Heart left ventricle (tissue), 16 donors: Measurements from ENCODE around the gene FAT1. TPM values are rescaled to one million over a fixed set of nuclear protein-coding genes. Genes with fewer than 3 reads are reported as not detected.

Experiments used
- ATAC-seq, 4 donors: fragments of 200-7000 bp; cut with Tn5 transposase; one replicate each; pipeline ENCODE4 v1.9.1; 2020 to 2022; ENCODE audit warnings: moderate library complexity in 4 of 4, mild to moderate bottlenecking in 3 of 4, moderate number of reproducible peaks in 1 of 4
- DNase-seq, 5 donors: peaks; one replicate each; pipeline ENCODE4 v3.0.0-alpha.2; 2020
- H3K27ac ChIP-seq, 12 donors: fragments of 200-600 bp; sonication (generic) in 4 of 12; one replicate each; pipeline versions ENCODE4 v1.5.0 to v1.8.0; 2016 to 2022; ENCODE audit warnings: mild to moderate bottlenecking in 2 of 12
- H3K27me3 ChIP-seq, 9 donors: fragments of 200-600 bp; sonication (generic) in 2 of 9; one replicate each; pipeline versions ENCODE4 v1.5.1 to v1.8.0; 2016 to 2022; ENCODE audit warnings: mild to moderate bottlenecking in 3 of 9
- H3K36me3 ChIP-seq, 9 donors: fragments of 200-600 bp; sonication (generic) in 2 of 9; one replicate each; pipeline versions ENCODE4 v1.5.0 to v1.8.0; 2018 to 2022; ENCODE audit warnings: mild to moderate bottlenecking in 2 of 9
- H3K4me1 ChIP-seq, 12 donors: fragments of 200-600 bp; sonication (generic) in 4 of 12; one replicate each; pipeline versions ENCODE4 v1.5.0 to v1.8.0; 2016 to 2022; ENCODE audit warnings: mild to moderate bottlenecking in 3 of 12
- H3K4me3 ChIP-seq, 12 donors: fragments of 200-600 bp; sonication (generic) in 4 of 12; one replicate each; pipeline versions ENCODE4 v1.5.0 to v1.8.0; 2017 to 2022; ENCODE audit warnings: mild to moderate bottlenecking in 9 of 12, moderate library complexity in 4 of 12
- H3K9me3 ChIP-seq, 12 donors: fragments of 200-600 bp; sonication (generic) in 4 of 12; one replicate each; pipeline versions ENCODE4 v1.5.0 to v1.8.0; 2016 to 2022; ENCODE audit warnings: mild to moderate bottlenecking in 1 of 12
- CTCF ChIP-seq, 12 donors: fragments of 200-600 bp; sonication (generic) in 4 of 12; IDR thresholded peaks; one replicate each; pipeline versions ENCODE4 v1.5.0 to v1.8.0; 2018 to 2022; ENCODE audit warnings: antibody characterized with exemption in 12 of 12, mild to moderate bottlenecking in 5 of 12
- POLR2A ChIP-seq, 2 donors: fragments of 450-650 bp; IDR thresholded peaks; one replicate each; pipeline ENCODE4 v1.6.1; 2017; ENCODE audit warnings: antibody characterized with exemption in 2 of 2, mild to moderate bottlenecking in 2 of 2, moderate library complexity in 2 of 2
- WGBS, 4 donors: extraction: QIAGEN DNeasy Blood & Tissue Kit in 2 of 4; methylation state at CpG; one replicate each; pipeline versions ENCODE4 v1.1.5 to v1.1.7; 2013 to 2018; 5-methylcytosine and 5-hydroxymethylcytosine counted together
- intact Hi-C, 10 donors: fragments of 100-400 bp; cut with DNase I; formaldehyde crosslinking; loops; one replicate each; pipeline versions ENCODE4 v1.11.1 to v1.14.2; 2022
- polyA plus RNA-seq, 2 donors: library from polyadenylated mRNA; stranded (reverse); fragments of 200-250 nt; gene quantifications; one replicate each; pipeline ENCODE4 v1.2.3, GENCODE V29; 2013
- total RNA-seq, 9 donors: library from RNA; depleted of rRNA in 2 of 9; stranded (reverse); fragments of >200 nt in 2 of 9; fragmentation: NEBNext Ultra II Directional in 3 of 9; extraction: Animal tissue kit (Norgen Biotek cat#: 25700) in 3 of 9; gene quantifications; one replicate each; pipeline versions ENCODE4 v1.1.0 to v1.2.4, GENCODE V29; 2016 to 2023
- donor health status: ischemic (EF 13 %, LVEDD 7.1; RV severe dilation, severe dysfunction).
- donor health status: healthy with polysubstance abuse.
- donor health status: DM: no; HTN: yes; CAD: no.
- donor health status: DM: no; HTN: no; CAD: no.
- donor health status: ischemic (EF 25% LVEDD 6.9; RV normal size, moderate dysfunction).
- donor health status: ischemic (EF 25% LVEDD 5.7; RV mildly dilated, moderate dysfunction).
- donor health status: healthy.
- donor health status: DM: yes; HTN: yes; CAD: no.
- donor health status: ischemic (EF 35%, LVEDD 5.7; RV mildly dilated, moderate dysfunction).
- donor health status: nonischemic (EF 11% LVEDD 7.7; RV severe dilation, severe dysfunction).
- donor health status: DM: yes; HTN: yes; CAD: no.
- donor health status: PGD.
- donor health status: ischemic (EF 29% LVEDD 5.4; RV normal size, mild dysfunction).
- donor health status: nonischemic (EF 23%, LVEDD 6.1; RV moderate dilation, normal function).

Gene FAT1
- total and polyA plus RNA-seq, 11 donors: 15.2 to 151 (median 65.9) TPM

GRCh38 chr4:186657764-186658163 is 65.9 kb downstream of the FAT1 start:
- intact Hi-C loops: no loop called here
- TF ChIP-seq POLR2A (IDR thresholded peaks at IDR 0.05) (no peak), CTCF (IDR thresholded peaks at IDR 0.05) (no peak)
- no peak overlapping the region for H3K27ac ChIP-seq
- no peaks in the 10 kb centered on the region for H3K9me3 ChIP-seq
- peaks cover 0 to 6% (median under 1%) of the 10 kb centered on the region in 12 donors for H3K4me1 ChIP-seq
- WGBS, 4 donors: 73 to 84% (median 76%) methylated on average over 4 of the region's 4 CpGs
- peaks cover 0 to 3% (median 0%) of the 10 kb centered on the region in 9 donors for H3K27me3 ChIP-seq
- no peak for DNase-seq
- H3K4me3 ChIP-seq: no peak overlapping the region
- peaks cover 0 to 33% (median 10%) of the 10 kb centered on the region in 9 donors for H3K36me3 ChIP-seq
- no peak for ATAC-seq

GRCh38 chr4:186653969-186654368 is 69.7 kb downstream of the FAT1 start:
- TF ChIP-seq CTCF (IDR thresholded peaks at IDR 0.05) (no peak), POLR2A (IDR thresholded peaks at IDR 0.05) (no peak)
- ATAC-seq (no peak), DNase-seq (no peak)
- intact Hi-C loops: no loop called here
- 73 to 89% (median 85%) methylated on average over 3 of the region's 3 CpGs for WGBS, 4 donors
- Histone ChIP-seq H3K9me3 (no peaks in the 10 kb centered on the region), H3K4me1 (peaks cover 0 to 21% (median 9%) of the 10 kb centered on the region in 12 donors), H3K27ac (no peak overlapping the region), H3K27me3 (peaks cover 0 to 3% (median 0%) of the 10 kb centered on the region in 9 donors), H3K36me3 (peaks cover 0 to 6% (median 0%) of the 10 kb centered on the region in 9 donors), H3K4me3 (no peak overlapping the region)

GRCh38 chr4:186651624-186652023 is 72.0 kb downstream of the FAT1 start:
- Histone ChIP-seq H3K27me3 (peaks cover 0 to 3% (median 0%) of the 10 kb centered on the region in 9 donors), H3K4me1 (peaks cover 0 to 21% (median 9%) of the 10 kb centered on the region in 12 donors), H3K36me3 (peaks cover 0 to 18% (median 0%) of the 10 kb centered on the region in 9 donors), H3K9me3 (no peaks in the 10 kb centered on the region), H3K4me3 (peak overlapping the region in 11 of 12 donors; percentile 16 to 58 (median 43)), H3K27ac (peak overlapping the region in 11 of 12 donors; percentile 2 to 73 (median 52))
- intact Hi-C loops: no loop called here
- DNase-seq (peak; percentile 75 to 82 (median 77)), ATAC-seq (peak; percentile 95 to 96 (median 96))
- WGBS, 4 donors: 16 to 39% (median 26%) methylated on average over 20 to 21 of the region's 21 CpGs
- TF ChIP-seq POLR2A (IDR thresholded peaks at IDR 0.05): no peak
- no peak for TF ChIP-seq CTCF (IDR thresholded peaks at IDR 0.05)

- H3K27me3 ChIP-seq: peaks cover 0 to 3% (median 0%) of the 10 kb centered on the region in 9 donors
- TF ChIP-seq CTCF (IDR thresholded peaks at IDR 0.05): no peak
- TF ChIP-seq POLR2A (IDR thresholded peaks at IDR 0.05): no peak
- peak overlapping the region in 11 of 12 donors; percentile 16 to 58 (median 43) for H3K4me3 ChIP-seq
- ATAC-seq: peak in 3 of 4 donors; percentile 29 to 39 (median 31)
- peak overlapping the region in 10 of 12 donors; percentile 6 to 73 (median 54) for H3K27ac ChIP-seq
- intact Hi-C loops: no loop called here
- no peaks in the 10 kb centered on the region for H3K9me3 ChIP-seq
- peaks cover 0 to 18% (median 0%) of the 10 kb centered on the region in 9 donors for H3K36me3 ChIP-seq
- DNase-seq: no peak
- H3K4me1 ChIP-seq: peaks cover 0 to 21% (median 9%) of the 10 kb centered on the region in 12 donors
- WGBS, 4 donors: 79 to 84% (median 82%) methylated on average over 5 of the region's 5 CpGs
Observed at GRCh38 chr4:186651181-186651603, 72.5 kb downstream of the FAT1 start.
